ENCODE data around the gene DNAJB8.

DNA sequence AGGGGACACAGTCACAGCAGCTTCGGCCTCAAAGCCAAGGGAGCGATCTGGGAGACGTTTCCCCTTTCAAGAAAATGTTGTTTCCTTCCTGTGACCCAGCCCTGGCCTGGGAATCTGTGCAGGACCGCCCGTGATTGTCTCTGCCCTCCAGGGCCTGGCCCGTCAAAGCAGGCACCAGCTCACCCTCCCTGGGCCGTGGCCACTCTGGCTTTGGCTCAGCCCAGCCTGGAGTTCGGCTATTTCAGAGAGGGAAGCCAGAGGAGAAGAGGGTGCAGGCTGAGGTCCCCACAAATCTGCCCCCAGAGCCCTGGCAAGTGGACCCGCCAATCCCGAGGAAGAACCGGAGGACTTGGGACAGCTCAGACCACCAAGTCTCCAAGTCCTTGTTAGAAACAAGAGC lies 13.6 kb upstream of the DNAJB8 start:
- TF ChIP-seq POLR2AphosphoS5 (IDR thresholded peaks at IDR 0.05; ENCODE audit: borderline replicate concordance, low read depth, low read length), result no peak
- TF ChIP-seq FOXP2 (optimal IDR thresholded peaks at IDR 0.05; ENCODE audit: control extremely low read depth, extremely low read length, insufficient read depth), result no peak
- no peak for TF ChIP-seq EZH2 (IDR thresholded peaks at IDR 0.05)
